HEK293T (cell line): ENCODE results near the gene ADAMTS3.

Source experiments
- ARNT ChIP-seq: fragments of 450-650 bp; IDR thresholded peaks from 2 replicates; pipeline ENCODE4 v1.6.1; 2017; ENCODE audit warnings: mild to moderate bottlenecking
- CTBP1 ChIP-seq: fragments of 450-650 bp; IDR thresholded peaks from 2 replicates; pipeline ENCODE4 v1.6.1; 2016; ENCODE audit warnings: borderline replicate concordance
- ELF4 ChIP-seq: fragments of 450-650 bp; IDR thresholded peaks from 2 replicates; pipeline ENCODE4 v1.6.1; 2017; ENCODE audit warnings: antibody characterized with exemption
- FOXA1 ChIP-seq: fragments of 450-650 bp; IDR thresholded peaks from 2 replicates; pipeline ENCODE4 v1.6.1; 2016; ENCODE audit warnings: mild to moderate bottlenecking
- FOXK2 ChIP-seq: fragments of 450-650 bp; IDR thresholded peaks from 2 replicates; pipeline ENCODE4 v1.6.1; 2016; ENCODE audit warnings: mild to moderate bottlenecking
- HDGF ChIP-seq: fragments of 450-650 bp; IDR thresholded peaks from 2 replicates; pipeline ENCODE4 v1.6.1; 2017; ENCODE audit warnings: antibody characterized with exemption, borderline replicate concordance
- L3MBTL2 ChIP-seq: fragments of 450-650 bp; conservative IDR thresholded peaks from 2 replicates; pipeline ENCODE4 v1.6.1; 2016; ENCODE audit warnings: mild to moderate bottlenecking
- NFRKB ChIP-seq: fragments of 450-650 bp; IDR thresholded peaks from 2 replicates; pipeline ENCODE4 v1.6.1; 2016; ENCODE audit warnings: mild to moderate bottlenecking, moderate library complexity
- SP1 ChIP-seq: fragments of 450-650 bp; IDR thresholded peaks from 2 replicates; pipeline ENCODE4 v1.6.1; 2017
- SUZ12 ChIP-seq: fragments of 450-650 bp; IDR thresholded peaks from 2 replicates; pipeline ENCODE4 v1.6.1; 2016; ENCODE audit warnings: mild to moderate bottlenecking
- TARDBP ChIP-seq: fragments of 450-650 bp; IDR thresholded peaks from 2 replicates; pipeline ENCODE4 v1.6.1; 2016
- ZNF384 ChIP-seq: fragments of 450-650 bp; IDR thresholded peaks from 2 replicates; pipeline ENCODE4 v1.6.1; 2016

GRCh38 chr4:72467633-72468032 is 101.4 kb downstream of the ADAMTS3 start:
- no peak for TF ChIP-seq SP1
- TF ChIP-seq FOXA1, result no peak
- no peak for TF ChIP-seq ARNT
- no peak for TF ChIP-seq SUZ12
- no peak for TF ChIP-seq ELF4
- no peak for TF ChIP-seq FOXK2
- no peak for TF ChIP-seq HDGF
- no peak for TF ChIP-seq ZNF384
- no peak for TF ChIP-seq CTBP1
- TF ChIP-seq L3MBTL2, result no peak
- no peak for TF ChIP-seq NFRKB
- TF ChIP-seq TARDBP, result no peak
